SK-N-MC (cell line): Measurements from ENCODE around the gene SLC2A9.

ENCODE experiments used
- DNase-seq: peaks from one replicate; pipeline ENCODE4 v3.0.0-alpha.2; 2011; ENCODE audit warnings: low read depth, low spot score
- H3K27ac ChIP-seq: fragments of 200-600 bp; sonication (generic); 2 replicates; pipeline ENCODE4 v1.5.1; 2016; ENCODE audit warnings: mixed run types
- H3K36me3 ChIP-seq: fragments of 200-600 bp; sonication (generic); 2 replicates; pipeline ENCODE4 v1.6.1; 2017; ENCODE audit warnings: antibody characterized with exemption, low read length, mixed read lengths; ENCODE audit not compliant: insufficient read depth
- H3K4me3 ChIP-seq: fragments of 200-600 bp; sonication (generic); 2 replicates; pipeline ENCODE4 v1.5.1; 2016
- H3K9ac ChIP-seq: fragments of 200-600 bp; sonication (generic); 2 replicates; pipeline ENCODE4 v1.8.0; 2017; ENCODE audit warnings: mixed run types, mixed read lengths; ENCODE audit not compliant: insufficient read length
- H3K9me3 ChIP-seq: fragments of 200-600 bp; sonication (generic); 2 replicates; pipeline ENCODE4 v1.6.1; 2017; ENCODE audit warnings: low read depth, mild to moderate bottlenecking, antibody characterized with exemption, low read length, moderate library complexity, mixed read lengths
- EZH2 ChIP-seq: fragments of 200-600 bp; sonication (generic); IDR thresholded peaks from one replicate; pipeline ENCODE4 v1.6.1; 2017; ENCODE audit warnings: antibody characterized with exemption
- FOXP2 ChIP-seq: optimal IDR thresholded peaks from 2 replicates; pipeline ENCODE3; 2011; ENCODE audit warnings: mild to moderate bottlenecking, moderate library complexity; ENCODE audit not compliant: insufficient read depth; ENCODE audit errors: extremely low read length, control extremely low read depth
- POLR2AphosphoS5 ChIP-seq: IDR thresholded peaks from 2 replicates; pipeline ENCODE4 v1.6.1; 2012; ENCODE audit warnings: mild to moderate bottlenecking, low read depth, low read length, borderline replicate concordance

The SLC2A9 gene

DNA sequence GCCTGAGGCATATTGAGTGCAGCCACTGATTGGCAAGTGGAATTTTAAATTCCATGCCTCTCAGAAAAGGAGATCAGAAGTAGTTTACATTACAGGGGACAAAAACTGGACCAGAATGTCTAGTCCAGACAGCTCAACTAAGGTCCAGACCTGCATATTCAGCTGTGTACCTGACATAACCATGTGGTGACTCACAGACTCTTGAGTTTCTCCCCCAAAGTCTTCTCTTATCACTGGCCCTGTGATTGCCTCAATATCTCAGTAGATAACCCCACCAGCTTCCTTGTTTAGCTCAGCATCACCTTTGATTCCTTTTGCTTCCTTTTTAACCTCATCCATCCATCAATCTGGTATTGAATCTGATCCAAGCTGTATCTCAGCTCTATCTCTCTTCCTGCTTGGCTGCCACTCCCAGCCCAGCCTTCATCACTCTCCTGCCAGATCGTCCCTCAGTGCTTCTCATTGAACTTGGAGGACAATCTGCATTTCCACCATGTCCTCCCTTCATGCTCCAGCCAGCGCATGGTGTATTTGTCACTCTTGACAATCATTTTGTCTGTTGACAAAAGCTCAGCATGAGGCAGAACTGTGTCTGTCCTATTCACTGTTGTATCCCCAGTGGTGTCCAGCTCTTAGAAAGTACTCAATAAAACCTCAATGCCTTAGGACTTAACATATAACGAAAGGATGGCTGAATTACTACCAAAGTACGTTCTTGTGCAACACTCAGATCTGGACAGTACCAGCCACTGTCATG lies 27.8 kb upstream of the SLC2A9 start:
- Histone ChIP-seq H3K27ac (no peak overlapping the region), H3K9ac (no peak overlapping the region), H3K36me3 (no peaks in the 10 kb centered on the region), H3K9me3 (no peaks in the 10 kb centered on the region), H3K4me3 (no peak overlapping the region)
- TF ChIP-seq FOXP2 (no peak), POLR2AphosphoS5 (no peak)
- no peak for DNase-seq

DNA sequence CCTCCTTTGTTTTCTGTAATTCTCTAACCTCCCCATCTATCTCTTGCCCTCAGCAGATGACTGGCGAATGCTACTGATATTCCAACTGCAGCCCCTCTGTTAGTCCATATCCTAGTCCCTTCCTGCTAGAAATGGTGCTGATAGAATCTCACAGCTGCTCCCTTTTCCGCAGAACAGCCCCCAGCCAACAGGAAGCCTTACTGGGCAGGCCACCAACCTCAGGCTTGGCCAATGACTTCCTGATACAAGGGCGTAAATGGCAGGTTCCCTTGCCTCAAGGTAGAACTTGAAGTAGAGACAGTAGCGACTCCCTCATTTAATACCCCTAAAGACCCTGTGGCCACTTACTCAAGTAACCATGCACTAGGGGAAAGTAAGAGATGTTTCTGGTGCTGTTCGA lies 26.7 kb upstream of the SLC2A9 start:
- no peak overlapping the region for H3K27ac ChIP-seq
- H3K4me3 ChIP-seq = no peak overlapping the region
- H3K36me3 ChIP-seq = no peaks in the 10 kb centered on the region
- no peak overlapping the region for H3K9ac ChIP-seq
- no peaks in the 10 kb centered on the region for H3K9me3 ChIP-seq
- TF ChIP-seq EZH2 (no peak), FOXP2 (no peak), POLR2AphosphoS5 (no peak)
- no peak for DNase-seq

DNA sequence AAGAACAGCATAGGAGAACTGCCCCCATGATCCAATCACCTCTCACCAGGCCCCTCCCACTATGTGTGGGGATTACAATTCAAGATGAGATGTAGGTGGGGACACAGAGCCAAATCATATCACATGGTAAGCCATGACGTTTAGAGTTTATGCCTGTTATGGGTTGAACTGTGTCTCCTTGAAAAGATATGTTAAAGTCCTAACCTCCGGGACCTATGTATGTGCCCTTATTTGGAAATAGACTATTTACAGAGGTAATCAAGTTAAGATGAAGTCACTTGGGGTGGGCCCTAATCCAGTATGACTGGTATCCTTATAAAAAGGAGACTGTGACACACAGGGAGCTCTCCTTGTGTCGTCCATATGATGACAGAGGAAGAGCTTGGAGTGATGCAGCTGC lies 25.2 kb upstream of the SLC2A9 start:
- no peaks in the 10 kb centered on the region for H3K9me3 ChIP-seq
- TF ChIP-seq EZH2 = no peak
- no peak for TF ChIP-seq POLR2AphosphoS5
- TF ChIP-seq FOXP2 = no peak
- no peaks in the 10 kb centered on the region for H3K36me3 ChIP-seq
- no peak overlapping the region for H3K9ac ChIP-seq
- DNase-seq = no peak
- no peak overlapping the region for H3K4me3 ChIP-seq
- no peak overlapping the region for H3K27ac ChIP-seq

DNA sequence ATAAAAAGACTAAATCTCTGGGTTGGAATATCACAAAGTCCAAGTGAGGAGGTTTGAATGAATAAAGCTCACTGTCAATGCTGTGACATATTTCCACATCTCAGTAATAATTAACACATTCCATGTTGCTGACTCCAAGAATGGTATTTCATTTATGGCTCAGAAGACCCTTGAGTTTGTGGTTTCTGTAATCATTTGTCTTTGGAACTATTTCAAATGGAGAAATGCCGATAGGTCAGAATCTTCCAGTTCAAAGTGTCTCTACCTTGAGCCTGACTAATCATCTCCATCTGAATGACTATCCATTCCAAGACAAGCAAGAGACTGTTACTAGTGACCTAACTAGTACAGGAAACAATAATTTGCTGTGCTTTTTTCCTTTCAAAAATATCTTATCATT lies 24.2 kb upstream of the SLC2A9 start:
- DNase-seq = no peak
- Histone ChIP-seq H3K36me3 (no peaks in the 10 kb centered on the region), H3K27ac (no peak overlapping the region), H3K4me3 (no peak overlapping the region), H3K9me3 (no peaks in the 10 kb centered on the region), H3K9ac (no peak overlapping the region)
- TF ChIP-seq POLR2AphosphoS5 (no peak), FOXP2 (no peak), EZH2 (no peak)

DNA sequence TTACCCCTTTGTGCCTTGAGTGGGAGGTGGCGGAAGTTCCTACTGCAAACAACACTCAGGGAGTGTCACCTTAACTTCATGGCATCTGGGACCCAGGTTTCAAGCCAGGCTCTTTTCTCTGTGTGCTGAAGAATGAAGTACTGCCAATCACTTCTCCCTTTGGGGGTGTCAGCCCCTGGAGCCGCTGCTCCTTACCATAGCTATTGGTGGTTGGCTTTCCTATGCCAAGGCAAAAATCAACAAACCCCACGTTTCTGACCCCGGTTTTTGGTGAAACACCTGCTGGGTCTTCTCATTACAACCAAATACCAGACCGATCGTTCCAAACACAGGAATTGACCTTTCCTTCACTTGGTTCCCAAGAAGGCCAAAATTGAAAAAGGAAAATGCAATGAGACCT lies 19.7 kb upstream of the SLC2A9 start:
- Histone ChIP-seq H3K9me3 (no peaks in the 10 kb centered on the region), H3K9ac (no peak overlapping the region), H3K27ac (no peak overlapping the region), H3K4me3 (no peak overlapping the region), H3K36me3 (no peaks in the 10 kb centered on the region)
- TF ChIP-seq FOXP2 = no peak
- no peak for DNase-seq

DNA sequence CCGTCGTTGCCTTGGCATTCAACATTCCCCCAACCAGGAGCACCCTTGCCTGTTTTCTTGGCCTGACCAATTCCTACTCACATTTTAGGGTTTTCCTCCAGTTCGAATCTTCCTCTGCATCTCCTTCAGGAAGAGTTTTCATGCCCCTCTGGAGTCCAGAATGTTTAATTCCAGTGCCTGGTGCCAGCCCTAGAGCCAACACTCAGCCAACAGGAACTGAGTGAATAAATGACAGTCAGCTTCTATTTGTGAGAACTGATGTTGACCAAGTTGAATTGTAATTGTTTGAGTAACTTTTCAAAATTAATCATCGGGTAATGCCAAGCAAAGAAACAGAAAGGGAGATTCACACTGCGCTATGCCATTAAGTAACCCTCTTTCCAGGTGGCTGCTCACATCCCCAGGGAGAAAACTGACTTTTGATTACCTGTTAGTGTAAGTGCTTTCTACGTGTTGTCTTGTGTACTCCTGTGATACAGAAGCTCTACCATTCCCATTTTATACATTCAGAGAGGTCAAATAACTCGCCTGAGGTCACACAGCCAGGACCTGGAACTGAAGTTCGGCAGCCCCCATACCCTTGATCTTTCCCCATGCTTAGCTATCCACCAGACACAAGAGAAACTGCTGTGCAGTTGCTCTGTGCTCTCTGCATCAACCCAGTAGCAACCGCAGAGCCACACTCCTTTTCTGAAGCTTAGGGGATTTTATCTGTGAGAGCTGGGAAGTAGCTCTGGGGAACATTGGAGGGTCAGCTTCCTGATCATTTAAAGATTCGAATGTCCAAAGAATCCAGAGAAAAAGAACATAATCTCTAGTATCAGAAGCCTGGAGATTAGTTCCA lies 19.0 kb upstream of the SLC2A9 start:
- no peak overlapping the region for H3K9ac ChIP-seq
- no peak overlapping the region for H3K4me3 ChIP-seq
- DNase-seq = no peak
- no peak for TF ChIP-seq EZH2
- TF ChIP-seq FOXP2 = no peak
- TF ChIP-seq POLR2AphosphoS5 = no peak
- no peak overlapping the region for H3K27ac ChIP-seq
- H3K36me3 ChIP-seq = no peaks in the 10 kb centered on the region
- no peaks in the 10 kb centered on the region for H3K9me3 ChIP-seq

DNA sequence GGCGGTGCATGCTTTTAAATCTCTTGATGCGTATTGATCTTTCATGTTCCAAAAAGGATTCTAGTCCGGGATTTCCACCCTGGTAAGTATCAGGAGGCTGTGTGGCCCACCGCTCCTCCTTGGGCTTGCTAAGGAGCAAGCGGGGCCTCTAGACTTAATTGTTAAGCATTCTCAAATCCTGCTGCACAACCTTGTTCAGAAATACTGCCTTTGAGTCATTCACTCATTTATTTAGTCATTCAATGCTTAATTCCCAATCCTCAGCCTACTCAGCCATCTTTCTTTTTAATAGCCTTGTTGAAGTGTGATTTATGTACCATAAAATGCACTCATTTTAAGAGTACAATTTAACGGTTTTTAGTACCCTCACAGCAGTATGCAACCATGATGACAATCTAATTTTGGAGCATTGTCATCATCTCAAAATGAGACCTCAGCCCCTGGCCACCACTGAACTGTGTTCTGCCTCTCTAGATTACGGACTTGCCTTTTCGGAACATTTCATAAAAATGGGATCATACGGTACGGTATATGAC lies 15.6 kb upstream of the SLC2A9 start:
- H3K27ac ChIP-seq = no peak overlapping the region
- no peaks in the 10 kb centered on the region for H3K36me3 ChIP-seq
- DNase-seq = no peak
- TF ChIP-seq FOXP2 (no peak), POLR2AphosphoS5 (no peak), EZH2 (no peak)
- no peak overlapping the region for H3K4me3 ChIP-seq
- H3K9me3 ChIP-seq = no peaks in the 10 kb centered on the region
- H3K9ac ChIP-seq = no peak overlapping the region

DNA sequence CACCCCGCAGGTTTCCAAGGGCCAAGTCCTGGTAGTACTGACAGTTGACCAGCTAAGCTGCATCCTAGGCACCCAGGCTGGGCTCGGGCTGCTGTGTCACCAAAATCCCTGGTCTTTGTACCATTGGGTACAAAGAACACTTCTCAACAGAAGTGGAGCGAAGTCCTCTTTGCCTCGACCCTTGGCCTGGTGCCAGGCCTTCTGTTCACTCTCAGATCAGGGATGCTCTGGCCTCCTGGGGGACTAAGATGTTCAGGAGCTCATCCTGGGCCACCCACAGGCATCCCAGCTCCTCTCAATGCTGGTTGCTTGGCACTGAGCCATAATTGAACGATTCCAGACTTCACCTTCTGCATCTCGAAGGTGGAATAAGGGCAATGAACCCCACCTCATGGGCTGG lies 13.8 kb upstream of the SLC2A9 start:
- DNase-seq = no peak
- Histone ChIP-seq H3K9ac (no peak overlapping the region), H3K9me3 (no peaks in the 10 kb centered on the region), H3K4me3 (no peak overlapping the region), H3K36me3 (no peaks in the 10 kb centered on the region), H3K27ac (no peak overlapping the region)
- TF ChIP-seq FOXP2 = no peak
- TF ChIP-seq POLR2AphosphoS5 = no peak
- no peak for TF ChIP-seq EZH2
